HG03064 (cell line): ENCODE measurements around the gene P2RY11.

ENCODE experiments used
- ATAC-seq: cut with Tn5 transposase; IDR thresholded peaks from one replicate; pipeline ENCODE4 v1.9.1; 2021; ENCODE audit warnings: low read depth; ENCODE audit not compliant: unreplicated experiment

The P2RY11 gene

DNA sequence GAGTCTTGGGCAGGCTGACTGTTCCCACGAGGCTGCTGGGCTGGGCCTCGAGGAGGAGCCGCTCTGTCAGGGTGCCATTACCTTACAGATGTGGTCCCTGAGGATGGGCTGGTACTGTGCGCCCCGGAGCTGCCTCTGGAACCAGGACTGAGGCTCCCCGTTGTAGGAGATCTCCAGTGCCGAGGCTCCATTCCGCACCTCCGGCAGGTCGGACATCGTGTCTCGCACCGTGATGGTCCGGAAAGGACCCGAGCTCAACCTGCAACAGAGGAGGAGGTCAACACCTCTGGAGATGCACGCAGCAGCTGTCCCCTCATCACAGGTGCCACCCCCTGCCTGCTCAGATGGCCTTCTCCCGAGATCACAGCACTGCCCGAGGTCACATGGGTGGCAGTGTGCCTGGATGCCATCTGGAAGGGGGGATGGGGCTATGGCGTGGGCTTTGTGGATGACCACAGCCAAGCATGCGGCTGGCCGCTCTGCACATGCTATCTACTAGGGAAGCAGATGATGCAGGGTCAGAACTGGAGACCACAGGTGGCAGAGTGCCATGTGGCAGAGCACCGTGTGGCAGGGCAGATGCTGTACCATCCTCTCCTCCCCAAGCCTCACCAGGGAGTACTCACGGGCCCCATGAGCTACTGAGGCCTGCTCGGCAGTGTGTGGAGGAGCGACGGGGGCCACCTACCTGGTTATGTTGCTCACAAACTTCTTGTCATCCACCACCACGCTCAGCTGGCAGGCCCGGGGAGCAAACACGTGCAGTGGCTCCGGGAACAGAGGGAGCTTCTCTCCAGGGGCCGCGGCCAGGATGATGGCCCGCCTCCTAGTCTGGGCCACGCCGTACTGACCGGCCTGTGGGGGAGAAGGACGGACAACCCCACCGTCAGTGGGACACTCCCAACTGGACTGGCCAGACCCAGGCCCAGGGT is 26.5 kb downstream of the P2RY11 start:
- no peak for ATAC-seq

DNA sequence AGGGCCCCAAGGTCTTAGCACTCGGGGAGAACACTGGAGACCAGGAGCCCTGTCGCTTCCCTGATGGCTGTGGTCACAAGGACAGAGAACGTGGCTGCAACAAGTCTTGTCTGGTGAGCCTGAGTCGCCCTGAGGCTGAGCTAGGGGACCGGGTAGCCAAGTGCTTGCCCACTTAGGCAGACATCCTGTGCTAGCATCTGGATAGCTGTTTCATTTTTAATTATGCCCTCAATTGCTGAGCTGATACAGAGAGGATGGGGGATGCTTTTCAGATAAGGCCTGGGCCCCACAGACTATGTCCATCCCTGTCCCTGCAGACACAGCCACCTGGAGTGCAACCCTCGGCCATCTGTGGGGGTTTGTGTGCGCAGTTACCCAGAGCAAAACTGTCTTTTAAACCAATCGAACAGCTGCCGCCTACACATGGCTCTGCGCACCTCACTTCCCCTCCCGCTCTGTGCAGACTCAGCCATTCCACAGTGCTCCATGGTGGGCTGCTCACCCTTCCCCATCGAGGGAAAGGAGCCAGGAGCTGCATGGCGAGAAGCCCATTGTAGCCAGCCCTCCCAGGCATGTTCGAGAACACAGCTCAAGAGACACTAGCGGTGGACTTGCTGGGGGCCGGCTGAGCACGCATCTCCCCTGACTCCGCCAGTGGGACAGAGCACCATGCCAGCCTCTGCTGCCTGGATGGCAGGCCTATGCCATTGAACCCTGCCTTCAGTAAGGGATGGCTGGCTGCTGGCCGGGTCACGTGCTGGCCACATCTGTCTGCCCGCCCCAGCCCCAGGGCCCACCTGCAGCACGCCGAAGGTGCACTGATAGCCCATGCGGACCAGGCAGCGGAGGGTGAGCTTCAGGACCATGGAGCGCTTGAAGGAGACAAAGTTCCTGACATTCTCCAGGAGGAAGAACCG is 27.6 kb downstream of the P2RY11 start:
- no peak for ATAC-seq

DNA sequence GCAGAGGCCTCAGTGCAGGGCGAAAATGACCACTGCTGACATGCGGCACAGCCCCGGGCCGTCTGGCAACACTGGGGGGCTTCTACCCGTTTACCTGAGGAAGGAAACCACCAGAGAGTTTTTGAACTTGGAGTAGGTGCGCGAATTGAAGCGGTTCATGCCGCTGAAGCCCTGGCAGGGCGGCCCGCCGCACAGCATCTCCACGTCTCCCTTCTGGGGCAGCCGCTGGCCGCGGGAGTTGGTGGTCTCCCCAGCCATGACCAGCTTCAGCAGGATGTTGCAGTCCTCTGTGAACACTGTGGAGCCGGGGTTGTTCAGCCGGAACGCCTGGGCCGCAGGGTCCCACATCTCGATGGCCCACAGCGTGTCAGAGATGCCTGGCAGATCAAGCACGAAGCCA is 28.5 kb downstream of the P2RY11 start:
- ATAC-seq: no peak

DNA sequence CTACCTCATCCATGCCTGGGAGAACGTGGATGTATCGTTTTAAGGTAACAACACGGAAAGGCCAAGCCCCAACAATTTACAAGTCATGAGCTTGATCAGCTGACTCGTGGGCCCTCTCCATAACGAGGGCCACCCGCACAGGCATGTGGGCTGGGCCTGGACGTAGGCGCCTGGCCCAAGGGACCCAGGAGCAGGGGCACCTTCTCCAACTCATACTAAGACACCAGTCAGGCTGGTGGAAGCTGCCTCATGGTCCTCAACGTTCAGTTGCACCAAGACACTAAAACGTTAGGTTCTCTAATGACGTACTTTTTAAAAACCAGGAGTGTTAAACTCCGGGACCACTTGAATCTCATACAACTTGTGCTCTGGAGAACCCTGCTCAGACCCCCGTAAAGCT is 30.0 kb downstream of the P2RY11 start:
- no peak for ATAC-seq

DNA sequence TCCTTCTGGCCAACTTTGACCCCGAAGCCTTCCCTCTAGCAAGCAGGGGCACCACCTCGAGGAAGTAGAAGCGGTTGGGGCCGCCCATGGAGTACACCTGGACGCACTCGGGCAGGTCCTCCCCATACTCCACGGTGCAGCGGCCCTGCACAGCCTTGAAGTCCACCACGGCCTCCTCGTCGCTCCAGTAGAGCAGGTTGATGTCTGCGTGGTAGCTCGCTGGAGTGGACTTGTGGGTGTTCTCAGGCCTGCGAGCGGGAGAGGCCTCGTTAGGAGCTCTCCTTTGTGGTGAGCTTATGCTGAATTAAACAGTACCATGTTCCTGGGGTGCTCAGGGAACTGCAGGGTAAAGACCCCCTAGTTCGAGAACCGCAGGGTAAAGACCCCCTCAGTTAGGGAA is 30.5 kb downstream of the P2RY11 start:
- ATAC-seq: no peak

DNA sequence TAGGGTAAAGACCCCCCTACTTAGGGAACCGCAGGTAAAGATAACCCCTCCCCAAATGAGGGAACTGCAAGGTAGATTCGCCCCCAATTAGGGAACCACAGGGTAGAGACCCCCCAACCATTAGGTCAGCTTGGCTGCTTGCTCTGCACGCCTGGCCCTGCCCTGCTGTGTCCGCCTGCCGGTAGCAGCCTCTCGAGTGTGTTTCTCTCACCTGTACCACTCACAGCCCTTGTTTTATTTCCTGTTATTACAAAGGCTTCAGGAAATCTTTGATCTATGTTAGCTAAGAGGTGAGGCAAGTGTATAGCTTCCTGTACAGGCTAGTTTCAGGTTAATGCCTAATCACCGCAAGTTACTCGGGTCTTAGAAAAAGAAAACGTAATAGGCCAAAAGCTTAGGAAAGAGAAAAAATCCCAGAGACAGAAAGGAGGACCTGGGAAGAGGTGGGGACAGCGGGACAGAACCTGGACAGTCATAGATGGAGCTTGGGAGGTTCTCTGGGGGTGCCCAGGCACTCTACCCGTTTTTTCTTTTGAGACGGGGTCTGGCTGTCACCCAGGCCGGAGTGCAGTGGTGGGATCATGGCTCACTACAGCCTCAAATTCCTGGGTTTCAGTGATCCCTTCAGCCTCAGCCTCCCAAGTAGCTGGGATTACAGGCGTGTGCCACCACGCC is 31.3 kb downstream of the P2RY11 start:
- ATAC-seq: no peak

DNA sequence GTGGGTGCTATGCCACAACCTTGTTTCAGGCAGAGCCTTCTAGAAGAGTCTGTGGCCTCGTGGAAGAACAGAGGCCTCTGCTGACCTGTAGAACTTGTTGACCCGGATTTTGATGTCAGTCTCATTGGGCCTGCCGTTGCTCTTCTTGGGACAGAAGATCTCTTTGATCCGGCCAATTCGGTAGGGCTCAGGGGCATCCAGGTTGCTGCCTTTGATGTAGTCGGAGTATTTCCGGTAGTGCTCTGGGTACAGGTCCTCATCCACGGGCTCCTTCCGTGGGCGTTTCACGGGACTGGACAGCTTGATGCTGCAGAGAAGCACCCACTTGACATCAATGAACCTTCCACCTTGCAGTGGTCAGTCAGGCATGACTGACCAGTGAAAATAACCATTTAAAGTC is 32.2 kb downstream of the P2RY11 start:
- no peak for ATAC-seq

DNA sequence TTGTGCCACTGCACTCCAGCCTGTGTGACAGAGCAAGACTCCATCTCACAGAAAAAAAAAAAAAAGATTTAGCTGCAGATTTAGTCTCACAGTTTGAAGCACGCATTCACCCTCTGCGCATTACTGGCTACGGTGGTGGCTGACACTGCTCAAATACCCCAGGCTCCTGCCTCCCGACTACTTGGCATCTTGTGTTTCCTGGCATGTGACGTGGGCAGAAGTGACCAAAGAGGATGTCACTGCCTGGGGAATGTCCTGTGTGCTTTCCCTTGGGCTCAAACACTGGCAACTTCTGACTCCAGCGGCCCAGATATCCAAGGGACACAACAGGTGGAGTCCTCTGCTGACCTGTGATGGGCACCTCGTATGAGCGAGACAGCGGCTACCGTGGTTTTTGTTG is 32.9 kb downstream of the P2RY11 start:
- no peak for ATAC-seq

DNA sequence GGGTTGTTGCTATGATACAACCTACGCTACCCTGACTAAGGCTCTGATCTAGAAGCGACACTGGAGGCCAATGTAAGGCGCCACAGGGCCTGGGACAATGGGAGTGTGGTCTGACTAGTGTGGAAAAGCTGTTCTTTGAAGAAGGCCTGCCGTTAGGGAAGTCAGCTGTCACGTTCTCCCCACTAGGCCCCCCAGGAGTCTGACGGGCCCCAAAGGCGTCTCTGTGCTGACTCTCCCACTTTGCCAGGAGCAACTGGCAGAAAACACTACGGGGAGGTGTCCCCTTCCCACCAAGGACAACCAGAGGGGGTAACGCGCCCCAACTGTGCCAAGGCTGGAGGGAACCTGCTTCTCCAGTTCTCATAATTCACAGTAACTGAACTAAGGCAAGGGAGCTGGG is 33.5 kb downstream of the P2RY11 start:
- ATAC-seq: no peak

DNA sequence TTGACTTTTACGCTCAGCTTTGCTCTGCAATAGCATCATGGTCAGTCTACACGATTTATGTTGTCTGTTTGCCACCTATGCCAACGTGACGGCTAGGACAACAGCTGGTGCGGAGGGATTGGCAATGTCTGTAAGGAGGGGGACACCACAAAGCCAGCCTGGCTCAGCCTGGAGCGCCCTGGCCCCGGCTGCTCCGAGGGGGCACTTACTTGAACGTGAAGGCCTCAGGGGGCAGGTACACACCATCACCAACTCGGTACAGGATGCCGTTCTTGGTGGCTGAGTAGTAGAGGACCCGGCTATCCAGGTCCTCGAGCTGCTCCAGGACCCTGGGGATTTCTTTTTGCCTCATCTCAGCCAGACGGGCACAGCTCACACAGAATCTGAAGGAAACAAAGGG is 34.6 kb downstream of the P2RY11 start:
- no peak for ATAC-seq

DNA sequence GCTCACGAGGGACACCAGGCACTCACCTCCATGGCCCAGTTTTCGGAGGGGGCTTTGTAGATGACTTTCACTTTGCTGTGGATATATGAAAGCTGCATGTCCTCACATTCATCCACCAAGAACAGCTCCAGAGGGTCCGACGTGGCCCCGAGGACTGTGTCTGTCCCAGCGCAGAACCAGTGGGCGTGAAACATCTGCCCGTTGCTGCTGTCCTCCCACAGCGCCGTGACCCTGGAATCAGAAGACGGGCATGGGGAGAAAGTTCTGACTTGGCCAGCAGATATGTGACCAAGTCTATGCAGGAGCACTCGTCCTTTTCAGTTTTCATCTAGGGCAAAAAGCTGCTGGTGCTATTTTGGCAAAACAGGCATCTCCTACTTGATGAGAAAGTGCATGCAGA is 37.9 kb downstream of the P2RY11 start:
- ATAC-seq: no peak

DNA sequence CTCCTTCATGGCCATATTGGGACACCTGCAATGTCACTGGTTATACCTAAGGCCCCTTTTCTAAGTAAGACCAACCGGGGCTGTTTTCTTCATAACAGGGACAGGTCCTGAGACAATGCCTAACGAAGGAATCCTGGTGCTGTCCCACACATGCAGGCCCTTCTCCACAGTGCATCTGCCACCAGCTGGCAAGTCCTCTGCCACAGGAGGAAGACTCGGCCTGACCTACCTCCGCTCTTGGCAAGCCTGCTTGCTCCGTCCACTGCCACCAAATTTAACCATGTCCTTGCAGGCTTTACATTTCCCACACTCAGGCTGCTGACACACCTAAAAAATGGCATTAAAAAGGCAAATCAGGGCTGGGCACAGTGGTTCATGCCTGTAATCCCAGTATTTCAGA is 40.0 kb downstream of the P2RY11 start:
- ATAC-seq: no peak

DNA sequence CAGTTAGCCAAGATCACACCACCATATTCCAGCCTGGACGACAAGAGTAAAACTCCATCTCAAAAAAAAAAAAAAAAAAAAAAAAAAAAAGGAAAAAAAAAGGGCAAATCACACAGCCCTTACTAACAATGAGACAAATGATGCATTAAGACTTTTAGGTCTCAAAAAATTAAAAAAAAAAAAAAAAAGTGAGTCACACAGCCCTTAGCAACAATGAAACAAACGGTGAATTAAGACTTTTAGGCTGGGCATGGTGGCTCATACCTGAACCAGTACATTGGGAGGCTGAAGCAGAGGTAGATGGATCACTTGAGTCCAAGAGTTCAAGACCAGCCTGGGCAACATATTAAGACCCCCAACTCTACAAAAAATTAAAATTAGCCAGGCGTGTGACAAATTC is 40.6 kb downstream of the P2RY11 start:
- ATAC-seq: no peak

DNA sequence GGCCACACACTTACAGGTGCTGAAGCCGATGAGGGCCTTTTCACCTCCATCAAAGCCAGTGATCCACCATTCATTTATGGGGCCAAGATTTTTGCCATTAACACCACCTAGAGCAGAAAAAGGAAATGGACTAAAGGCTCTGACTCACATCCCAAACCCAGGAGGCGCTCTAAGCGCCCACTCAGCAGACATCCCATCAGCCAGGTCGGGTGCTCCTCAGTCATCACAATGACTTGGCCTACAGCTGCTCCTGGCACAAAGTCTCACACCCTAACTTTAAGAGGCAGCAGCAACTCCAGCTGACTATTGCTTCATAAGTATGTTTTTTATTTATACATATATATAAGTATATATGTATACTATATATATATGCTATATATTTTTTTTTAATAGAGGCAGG is 44.3 kb downstream of the P2RY11 start:
- no peak for ATAC-seq

DNA sequence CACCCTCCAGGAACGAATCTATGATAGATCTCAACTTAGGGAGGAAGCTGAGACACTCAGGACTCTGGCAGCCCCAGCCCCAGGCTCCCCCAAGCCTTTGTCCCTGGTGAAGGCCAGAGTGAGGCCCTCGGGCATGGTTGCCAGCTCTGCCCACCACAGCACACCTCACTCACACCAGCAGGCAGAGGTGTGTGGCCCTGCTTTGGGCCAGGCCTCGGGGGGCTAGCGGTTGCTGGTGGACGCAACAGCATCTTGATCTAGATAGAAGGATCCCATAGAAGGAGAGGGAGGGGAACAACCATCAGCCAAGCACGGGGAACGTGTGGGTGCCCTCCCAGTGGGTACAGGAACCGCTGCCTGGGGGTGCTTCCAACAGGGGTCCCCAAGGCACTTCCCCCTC is 46.6 kb downstream of the P2RY11 start:
- ATAC-seq: no peak

DNA sequence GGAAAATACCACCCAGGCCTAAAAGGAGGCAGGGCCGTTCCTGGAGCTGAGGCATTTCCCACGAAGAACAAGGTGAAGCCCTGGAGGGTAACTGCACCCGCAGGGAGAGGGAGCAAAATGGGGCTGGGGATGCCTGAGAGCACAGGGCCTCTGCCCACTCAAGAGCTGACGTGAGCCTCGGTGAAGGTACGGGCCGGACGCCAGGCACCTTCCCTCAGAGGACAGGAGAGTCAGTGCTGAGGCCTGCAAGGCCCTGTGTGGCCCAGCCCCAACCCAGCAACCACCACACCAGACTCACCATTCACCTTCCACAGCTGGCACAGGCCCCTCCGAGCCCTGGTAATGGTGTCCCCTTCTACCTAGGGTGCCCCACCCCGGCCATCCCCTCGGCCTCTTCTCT is 47.0 kb downstream of the P2RY11 start:
- no peak for ATAC-seq

DNA sequence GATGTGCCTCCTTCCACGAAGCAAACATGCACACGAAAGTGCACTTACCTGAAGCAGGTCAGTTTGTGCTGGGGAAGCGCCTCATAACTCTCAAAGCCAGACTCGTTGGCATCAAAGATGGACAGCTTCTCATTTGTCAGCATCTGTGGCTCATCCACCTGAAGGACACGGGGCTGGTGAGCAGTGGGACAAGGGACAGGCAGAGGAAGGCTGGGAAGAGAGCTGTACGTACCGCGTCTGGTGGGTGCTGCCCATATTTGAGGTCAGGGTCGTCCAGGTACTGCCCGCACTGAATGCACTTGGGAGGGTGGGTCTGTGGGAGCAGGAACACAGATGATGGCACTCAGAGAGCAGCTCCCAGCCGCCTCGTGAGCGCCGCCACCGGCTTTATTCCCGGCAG is 48.1 kb downstream of the P2RY11 start:
- ATAC-seq: no peak

DNA sequence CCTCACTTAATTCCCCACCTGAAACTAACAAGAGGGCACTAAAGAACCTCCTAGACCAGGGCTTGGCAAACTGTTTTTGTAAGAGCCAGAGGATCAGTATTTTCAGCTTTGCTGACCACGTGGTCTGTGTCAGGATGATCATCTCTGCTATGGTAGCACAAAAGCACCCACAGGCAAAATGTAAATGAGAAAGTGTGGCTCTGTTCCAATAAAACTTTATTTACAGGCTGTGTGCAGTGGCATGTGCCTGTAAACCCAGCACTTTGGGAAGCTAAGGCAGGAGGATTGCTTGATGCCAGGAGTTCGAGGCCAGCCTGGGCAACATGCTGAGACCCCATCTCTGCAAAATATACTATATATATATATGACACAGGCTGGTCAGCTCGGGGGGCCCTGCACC is 52.0 kb downstream of the P2RY11 start:
- ATAC-seq: no peak
